Activated naive CD8-positive, alpha-beta T cell treated with anti-CD3 and anti-CD28 coated beads, Interleukin-2, amount 10 ng/mL, durations not matched to agents 7 days and 5 days (primary cell): ENCODE results near the gene NAA40. TPM values are rescaled to one million over a fixed set of nuclear protein-coding genes. Genes with fewer than 3 reads are reported as not detected.

Experiments used
- ATAC-seq: fragments of 150-1000 bp; cut with Tn5 transposase; one replicate; pipeline ENCODE4 v1.10.0; 2021; ENCODE audit warnings: low read depth, moderate library complexity
- POLR2A ChIA-PET: fragments of 350-600 bp; sonication (Branson Sonifier 250); formaldehyde crosslinking; loops from one replicate; lab custom pipeline; 2021; ENCODE audit warnings: antibody characterized with exemption; lab: Charles Lee
- DNase-seq: peaks from one replicate; pipeline ENCODE4 v3.0.0; 2021
- H3K27ac Mint-ChIP-seq: one replicate; pipeline ENCODE4 v1.8.0; 2022; ENCODE audit warnings: mild to moderate bottlenecking, mixed read lengths
- H3K27me3 Mint-ChIP-seq: one replicate; pipeline ENCODE4 v1.8.0; 2022; ENCODE audit warnings: mild to moderate bottlenecking, moderate library complexity, mixed read lengths
- H3K36me3 Mint-ChIP-seq: one replicate; pipeline ENCODE4 v1.8.0; 2021; ENCODE audit warnings: mild to moderate bottlenecking, mixed read lengths
- H3K4me1 Mint-ChIP-seq: one replicate; pipeline ENCODE4 v1.8.0; 2021; ENCODE audit warnings: mixed read lengths
- H3K4me3 Mint-ChIP-seq: one replicate; pipeline ENCODE4 v1.8.0; 2022; ENCODE audit warnings: mild to moderate bottlenecking, moderate library complexity, mixed read lengths
- H3K9me3 Mint-ChIP-seq: one replicate; pipeline ENCODE4 v1.8.0; 2021; ENCODE audit warnings: mixed read lengths
- total RNA-seq, 2 experiments: library from RNA; stranded (reverse); gene quantifications; one replicate each; pipeline ENCODE4 v1.2.3, GENCODE V29; 2021

The NAA40 gene
- total RNA-seq, 2 experiments from 2014 or later = 39.1 to 39.7 TPM

DNA sequence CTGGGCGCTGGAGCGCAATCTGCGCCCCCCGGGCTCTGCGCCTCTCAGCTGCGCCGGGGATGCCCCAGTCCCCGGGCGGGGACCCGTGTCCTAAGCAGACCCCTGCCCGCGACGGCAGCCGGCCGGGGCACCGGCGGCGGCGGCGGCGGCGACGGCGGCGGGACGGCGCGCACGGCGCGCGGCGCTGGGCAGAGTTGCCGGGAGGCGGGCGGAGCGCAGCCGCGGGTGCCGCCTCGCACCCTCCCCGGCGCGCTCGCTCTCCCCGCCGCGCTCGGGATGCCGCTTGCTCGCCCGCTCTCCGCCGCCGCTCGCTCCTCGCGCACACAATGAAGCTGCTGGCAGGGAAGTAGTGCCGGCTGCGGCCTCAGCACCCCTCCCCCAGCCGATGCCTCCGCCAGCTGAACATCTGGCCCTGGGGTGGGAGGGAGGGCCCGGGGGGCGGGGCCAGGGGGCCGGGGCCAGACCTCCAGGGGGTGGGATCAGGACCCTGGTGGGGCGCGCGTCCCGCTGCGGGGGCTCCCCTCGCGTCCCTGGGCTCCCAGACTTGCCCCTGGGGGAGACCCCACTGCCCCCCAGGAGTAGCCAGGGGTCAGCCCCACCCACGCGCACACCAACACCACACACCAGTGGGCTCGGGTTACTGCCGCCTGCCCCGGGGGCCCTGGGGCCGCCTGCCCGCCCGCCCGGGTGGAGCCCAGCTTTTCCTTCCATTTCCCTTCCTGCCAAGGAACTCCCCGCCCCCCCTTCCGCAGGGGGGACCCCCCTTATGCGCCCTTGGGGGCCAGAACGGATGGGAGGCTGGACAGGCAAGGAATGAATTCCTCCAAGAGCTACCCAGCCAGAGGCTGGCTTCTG is 21.7 kb upstream of the NAA40 start, which contains the start of gene RCOR2:
RCOR2 (minus strand) TSS at position 328 of the 855 bp plus-strand sequence. CDS start 708 bp downstream, outside the sequence.
- H3K27me3 Mint-ChIP-seq = peaks cover 9% of the 10 kb centered on the region
- POLR2A ChIA-PET = interaction anchor here (0.5 to 1.7 kb wide), 4 partner anchors 25 to 1046 kb away, joined by 3 to 4 read pairs (median 3); no protein-coding TSS in a partner anchor
- H3K36me3 Mint-ChIP-seq = no peaks in the 10 kb centered on the region
- DNase-seq (peak; percentile 76), ATAC-seq (peak; percentile 73)
- H3K9me3 Mint-ChIP-seq = no peaks in the 10 kb centered on the region
- peaks cover 8% of the 10 kb centered on the region for H3K4me1 Mint-ChIP-seq
- peak within 1 kb of the TSS; percentile 85 for H3K4me3 Mint-ChIP-seq
- H3K27ac Mint-ChIP-seq = peak within 1 kb of the TSS; percentile 61

DNA sequence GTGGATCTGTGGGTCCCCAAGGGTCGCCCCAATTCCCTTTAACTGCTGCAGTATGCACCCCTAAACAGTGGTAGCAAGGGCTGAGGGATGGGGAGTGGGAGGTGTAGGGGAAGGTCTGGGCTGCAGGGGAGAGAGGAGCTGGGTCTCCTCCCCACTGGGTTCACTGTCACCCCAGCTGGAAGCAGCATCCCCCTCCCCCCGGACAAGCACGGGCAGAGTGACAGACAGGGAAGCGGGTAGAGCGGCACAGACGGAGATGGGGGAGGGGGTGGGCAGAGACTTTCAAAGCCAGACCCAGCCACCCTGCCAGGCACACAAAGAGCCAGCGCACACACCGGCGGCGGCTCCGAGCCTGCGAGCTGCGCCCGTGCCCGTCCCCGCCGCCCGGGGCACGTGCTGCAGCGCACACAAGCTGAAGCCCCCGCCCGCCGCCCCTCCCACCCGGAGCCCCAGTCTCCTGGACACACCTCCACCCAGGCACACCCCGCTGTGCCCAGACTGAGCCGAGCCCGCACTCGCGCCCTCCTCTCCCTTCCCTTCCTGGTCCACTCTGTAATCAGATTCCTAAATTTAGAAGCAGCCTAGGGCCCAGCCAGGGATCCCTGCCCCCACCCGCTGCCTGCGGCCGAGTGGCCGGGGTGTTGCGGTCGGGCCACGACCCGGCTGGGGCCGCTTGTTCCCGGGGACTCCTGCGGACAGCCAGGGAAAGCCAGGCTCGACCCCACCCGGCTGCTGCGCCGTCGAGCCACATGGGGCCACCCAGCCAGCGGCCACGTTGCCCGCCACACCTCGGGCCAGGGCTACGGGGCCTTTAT is 20.9 kb upstream of the NAA40 start:
- Mint-ChIP-seq H3K27ac (peak overlapping the region; percentile 61), H3K27me3 (peaks cover 16% of the 10 kb centered on the region), H3K9me3 (no peaks in the 10 kb centered on the region), H3K36me3 (no peaks in the 10 kb centered on the region), H3K4me3 (peak overlapping the region; percentile 69), H3K4me1 (peaks cover 8% of the 10 kb centered on the region)
- DNase-seq (no peak), ATAC-seq (no peak)
- POLR2A ChIA-PET = interaction anchor here (0.5 to 1.7 kb wide), 4 partner anchors 26 to 1047 kb away, joined by 3 to 4 read pairs (median 3); no protein-coding TSS in a partner anchor

DNA sequence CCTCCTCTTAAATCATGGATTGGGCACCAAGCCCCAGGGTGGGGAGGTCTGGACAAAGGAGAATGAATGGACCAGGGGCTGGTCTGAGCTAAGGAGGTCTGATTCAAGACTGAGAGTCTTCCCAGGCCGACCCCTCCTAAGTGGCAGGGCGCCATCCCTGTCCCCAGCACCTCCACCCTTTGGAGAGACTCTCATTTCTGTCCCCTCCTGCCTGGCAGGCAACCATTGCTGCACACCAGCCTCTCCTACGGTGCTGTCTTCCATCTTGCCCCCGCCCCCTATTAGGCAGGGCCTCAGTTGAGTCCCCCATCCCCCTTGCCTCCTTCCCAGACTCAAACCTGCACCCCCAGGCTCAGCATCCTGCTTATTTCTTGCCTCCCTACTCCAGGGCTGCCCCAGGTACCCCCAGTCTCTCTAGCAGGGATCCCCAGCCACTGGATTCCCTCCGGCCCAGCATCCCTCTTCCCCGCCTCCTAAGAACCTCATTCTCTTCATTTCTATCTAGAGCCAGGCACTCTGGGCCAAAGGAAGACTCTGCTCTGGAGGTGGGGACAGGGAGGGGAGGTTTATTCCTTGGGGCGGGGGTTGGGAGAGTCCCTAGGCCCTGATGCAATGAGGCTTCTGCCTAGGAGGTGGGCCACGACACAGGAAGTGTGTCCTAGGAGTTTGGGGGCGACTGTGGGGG is 20.2 kb upstream of the NAA40 start:
- peaks cover 8% of the 10 kb centered on the region for H3K4me1 Mint-ChIP-seq
- H3K27ac Mint-ChIP-seq = no peak overlapping the region
- POLR2A ChIA-PET = interaction anchor here (0.8 to 1.7 kb wide), 2 partner anchors 27 to 44 kb away, joined by 3 to 4 read pairs; no protein-coding TSS in a partner anchor
- H3K27me3 Mint-ChIP-seq = peaks cover 18% of the 10 kb centered on the region
- DNase-seq = no peak
- ATAC-seq = no peak
- peak overlapping the region; percentile 56 for H3K4me3 Mint-ChIP-seq
- H3K36me3 Mint-ChIP-seq = no peaks in the 10 kb centered on the region
- no peaks in the 10 kb centered on the region for H3K9me3 Mint-ChIP-seq

DNA sequence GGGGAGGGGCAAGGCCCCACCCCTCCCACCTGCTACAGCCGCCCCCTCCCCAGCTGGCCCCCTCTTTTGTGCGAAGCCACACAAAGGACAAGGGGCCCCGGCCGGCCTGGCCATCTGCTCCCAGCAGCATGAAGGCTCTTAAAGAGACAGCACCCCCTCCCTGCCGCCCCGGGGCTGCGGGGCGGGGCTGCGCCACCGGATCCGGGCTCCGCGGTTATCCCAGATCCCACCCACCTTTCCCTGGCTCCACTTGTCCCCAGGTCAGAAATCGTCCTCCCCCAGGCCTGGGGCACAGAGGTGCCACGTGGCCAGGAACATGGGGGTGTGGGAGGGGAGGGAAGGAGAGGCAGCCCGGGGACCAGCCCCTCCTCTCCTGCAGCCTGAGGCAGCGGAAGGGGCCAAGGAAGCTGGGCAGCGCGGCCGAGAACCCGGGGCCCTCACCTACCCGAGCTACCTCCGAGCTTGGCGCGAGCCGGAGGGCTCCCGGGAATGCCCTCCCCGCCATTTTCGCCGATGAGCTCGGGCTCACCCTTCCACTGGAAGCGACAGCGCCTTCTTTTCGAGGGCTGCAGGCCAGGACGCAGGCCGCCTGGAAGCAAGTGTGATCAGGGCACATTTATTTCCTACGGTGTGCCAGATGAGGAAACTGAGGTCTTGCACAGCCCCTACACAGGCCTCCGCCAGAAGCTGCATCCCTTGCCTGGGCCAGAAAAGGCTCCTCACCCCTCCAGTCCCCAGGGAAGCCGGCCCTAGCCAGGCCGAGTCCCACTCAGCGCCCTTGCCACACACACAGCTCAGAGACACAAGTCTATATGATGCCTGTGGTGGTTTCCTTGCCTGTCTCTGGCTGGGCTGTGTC is 19.3 kb upstream of the NAA40 start:
- Mint-ChIP-seq H3K27ac (no peak overlapping the region), H3K27me3 (peaks cover 23% of the 10 kb centered on the region), H3K36me3 (no peaks in the 10 kb centered on the region), H3K9me3 (no peaks in the 10 kb centered on the region), H3K4me3 (no peak overlapping the region), H3K4me1 (peaks cover 8% of the 10 kb centered on the region)
- ATAC-seq (no peak), DNase-seq (no peak)
- POLR2A ChIA-PET = interaction anchor here (0.8 kb wide), 1 partner anchor 44 kb away, joined by 3 read pairs; no protein-coding TSS in a partner anchor

DNA sequence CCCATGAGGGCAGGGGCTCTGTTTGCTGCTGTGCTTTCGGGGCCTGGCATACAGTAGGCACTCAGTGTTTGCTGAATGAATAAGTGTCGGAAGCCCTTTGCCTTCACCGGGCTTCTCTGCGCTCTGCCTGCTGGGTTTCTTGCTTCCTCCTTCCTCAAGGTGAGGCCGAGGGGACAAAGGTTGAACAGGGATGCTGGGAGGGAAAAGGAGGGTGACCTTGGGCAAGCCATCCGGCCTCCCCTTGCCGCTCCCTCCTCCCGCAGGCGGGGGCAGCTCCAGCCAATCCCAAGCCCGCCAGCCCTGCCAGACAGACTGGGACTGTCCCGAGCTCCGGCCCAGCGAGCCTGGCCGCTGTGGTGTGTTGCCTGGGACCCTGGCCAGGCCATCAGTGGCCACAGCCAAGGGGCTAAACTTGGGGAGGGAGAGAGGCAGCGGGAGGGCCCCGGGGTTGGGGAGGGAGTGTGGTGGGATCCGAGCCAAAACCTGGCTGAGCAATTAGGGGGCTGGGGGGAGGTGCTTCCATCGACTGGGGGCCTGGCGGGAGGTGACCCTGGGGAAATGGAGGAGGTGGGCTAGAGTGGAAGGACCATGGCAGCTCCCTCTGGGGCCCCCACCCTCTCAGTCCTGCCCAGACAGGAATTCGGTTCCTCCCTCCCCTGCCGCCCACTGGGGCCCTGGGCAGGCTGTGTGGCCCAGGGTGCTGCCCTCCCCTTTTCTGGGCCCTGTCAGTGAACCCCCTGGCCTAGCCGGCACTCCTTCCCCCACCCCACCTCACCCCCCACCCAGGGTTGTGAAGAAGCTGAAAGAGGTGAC is 18.5 kb upstream of the NAA40 start:
- no peaks in the 10 kb centered on the region for H3K36me3 Mint-ChIP-seq
- no peak for DNase-seq
- H3K4me1 Mint-ChIP-seq = peaks cover 8% of the 10 kb centered on the region
- no peak overlapping the region for H3K4me3 Mint-ChIP-seq
- no peak overlapping the region for H3K27ac Mint-ChIP-seq
- no peak for ATAC-seq
- no peaks in the 10 kb centered on the region for H3K9me3 Mint-ChIP-seq
- POLR2A ChIA-PET = no interaction called here
- H3K27me3 Mint-ChIP-seq = peaks cover 23% of the 10 kb centered on the region

DNA sequence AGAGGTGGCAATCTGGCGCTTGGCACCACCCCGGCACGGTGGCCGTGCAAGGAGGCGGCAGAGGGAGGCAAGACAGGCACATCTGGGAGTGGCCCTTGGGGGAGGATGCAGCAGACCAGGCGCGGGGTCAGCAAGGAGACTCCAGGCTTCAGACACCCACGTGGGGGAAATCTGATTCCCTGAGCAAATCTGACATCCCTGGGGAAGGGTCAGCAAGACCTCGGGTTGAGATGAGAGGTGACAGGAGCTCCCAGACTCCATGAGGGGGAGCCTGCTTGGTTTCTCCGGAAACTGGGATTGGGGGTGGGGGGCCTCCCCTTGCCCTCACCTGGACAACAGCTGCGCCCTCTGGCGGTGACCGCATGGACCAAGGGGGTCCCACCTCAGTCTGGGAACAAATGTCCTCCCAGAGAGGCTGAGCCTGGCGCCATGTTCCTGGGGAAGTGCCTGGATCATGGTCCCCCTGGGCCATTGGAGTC is 17.8 kb upstream of the NAA40 start:
- no peak overlapping the region for H3K27ac Mint-ChIP-seq
- H3K36me3 Mint-ChIP-seq = no peaks in the 10 kb centered on the region
- H3K27me3 Mint-ChIP-seq = peaks cover 23% of the 10 kb centered on the region
- POLR2A ChIA-PET = no interaction called here
- no peak overlapping the region for H3K4me3 Mint-ChIP-seq
- H3K9me3 Mint-ChIP-seq = no peaks in the 10 kb centered on the region
- ATAC-seq (no peak), DNase-seq (no peak)
- H3K4me1 Mint-ChIP-seq = peaks cover 8% of the 10 kb centered on the region

DNA sequence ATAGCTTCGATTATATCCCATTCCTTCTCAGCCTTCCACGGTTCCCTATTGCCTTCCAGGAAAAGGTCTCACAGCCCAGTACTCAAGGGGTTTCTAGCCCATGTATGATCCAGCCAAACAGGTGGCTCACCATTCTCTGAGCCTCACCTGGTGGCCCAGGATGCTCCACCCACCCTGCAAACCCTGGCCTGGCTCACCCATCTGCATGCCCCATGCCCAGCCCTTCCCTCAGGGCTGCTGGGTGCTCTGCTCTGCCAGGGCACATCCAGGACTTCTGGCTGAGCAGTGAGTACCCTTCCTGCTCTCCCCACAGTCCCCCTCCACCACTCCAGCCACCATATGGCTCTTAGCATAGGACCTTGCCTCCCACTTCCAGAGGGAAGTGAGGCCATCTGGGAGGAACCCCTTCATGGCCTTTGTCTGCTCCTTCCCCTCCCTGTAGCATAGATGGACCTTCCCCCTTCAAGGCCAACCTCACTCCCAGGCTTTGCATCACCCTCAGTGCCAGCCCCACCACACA is 16.1 kb upstream of the NAA40 start:
- peaks cover 4% of the 10 kb centered on the region for H3K4me1 Mint-ChIP-seq
- H3K27me3 Mint-ChIP-seq = peaks cover 20% of the 10 kb centered on the region
- H3K27ac Mint-ChIP-seq = no peak overlapping the region
- no peak for ATAC-seq
- H3K4me3 Mint-ChIP-seq = no peak overlapping the region
- POLR2A ChIA-PET = no interaction called here
- H3K9me3 Mint-ChIP-seq = no peaks in the 10 kb centered on the region
- no peaks in the 10 kb centered on the region for H3K36me3 Mint-ChIP-seq
- no peak for DNase-seq

DNA sequence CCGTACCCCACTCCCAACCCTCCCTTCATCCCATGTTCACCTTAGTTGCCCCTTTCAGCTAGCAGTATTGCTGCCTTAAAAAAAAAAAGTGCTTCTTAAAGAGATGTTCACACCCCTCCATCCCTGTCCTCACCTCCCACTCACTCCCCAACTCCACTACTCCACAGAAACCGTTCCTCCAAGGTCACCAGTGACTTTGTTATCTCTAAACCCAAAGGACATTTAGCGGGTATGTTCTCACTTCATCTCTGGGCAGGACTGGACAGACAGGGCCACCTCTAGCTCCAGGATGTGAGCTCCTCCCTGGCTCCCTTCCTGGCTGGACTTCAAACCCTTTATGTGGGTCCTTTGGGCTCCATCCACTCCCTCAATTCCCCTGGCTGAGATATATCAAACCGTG is 15.5 kb upstream of the NAA40 start:
- Mint-ChIP-seq H3K27me3 (peaks cover 20% of the 10 kb centered on the region), H3K4me3 (no peak overlapping the region), H3K36me3 (no peaks in the 10 kb centered on the region), H3K4me1 (peaks cover 4% of the 10 kb centered on the region), H3K9me3 (no peaks in the 10 kb centered on the region), H3K27ac (no peak overlapping the region)
- POLR2A ChIA-PET = no interaction called here
- DNase-seq (no peak), ATAC-seq (no peak)

DNA sequence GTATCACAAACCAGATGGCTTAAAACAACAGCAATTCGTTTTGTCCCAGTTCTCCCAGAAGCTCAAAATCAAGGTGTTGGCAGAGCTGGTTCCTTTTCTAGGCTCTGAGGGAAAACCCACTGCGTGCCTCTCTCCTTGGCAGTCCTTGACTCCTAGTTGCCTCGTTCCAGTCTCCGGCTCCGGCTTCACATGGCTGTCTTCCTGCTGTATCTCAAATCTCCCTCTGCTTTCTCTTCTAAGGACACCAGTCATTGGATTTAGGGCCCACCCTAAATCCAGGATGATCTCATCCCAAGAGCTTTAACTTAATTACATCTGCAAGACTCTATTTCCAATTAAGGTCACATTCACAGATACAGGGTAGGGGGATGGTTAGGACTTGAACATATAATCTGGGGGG is 9.2 kb upstream of the NAA40 start:
- no peak overlapping the region for H3K27ac Mint-ChIP-seq
- no peaks in the 10 kb centered on the region for H3K36me3 Mint-ChIP-seq
- POLR2A ChIA-PET = no interaction called here
- ATAC-seq (no peak), DNase-seq (no peak)
- no peaks in the 10 kb centered on the region for H3K9me3 Mint-ChIP-seq
- no peaks in the 10 kb centered on the region for H3K4me1 Mint-ChIP-seq
- H3K4me3 Mint-ChIP-seq = no peak overlapping the region
- peaks cover 2% of the 10 kb centered on the region for H3K27me3 Mint-ChIP-seq

DNA sequence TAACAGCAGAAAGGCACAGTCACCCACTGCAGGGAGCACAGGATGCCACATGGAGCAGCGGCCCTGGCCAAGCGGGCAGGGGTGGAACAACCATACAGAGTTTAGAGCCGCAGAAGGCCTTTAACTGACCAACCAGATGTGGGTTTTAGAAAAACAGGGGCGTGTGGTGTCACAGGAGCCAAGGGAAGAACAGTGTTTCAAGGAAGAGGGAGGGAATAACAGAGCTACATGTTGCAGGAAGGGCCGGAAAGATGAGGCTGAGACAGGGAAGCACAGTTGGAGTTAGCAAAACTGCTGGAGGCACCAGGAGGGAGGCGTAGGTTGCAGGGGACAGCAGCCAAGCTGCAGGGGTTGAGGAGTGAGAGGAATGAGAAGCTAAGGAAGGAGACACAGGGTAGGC is 7.8 kb upstream of the NAA40 start:
- Mint-ChIP-seq H3K36me3 (no peaks in the 10 kb centered on the region), H3K9me3 (no peaks in the 10 kb centered on the region), H3K27me3 (peaks cover 2% of the 10 kb centered on the region), H3K4me3 (no peak overlapping the region), H3K4me1 (no peaks in the 10 kb centered on the region), H3K27ac (no peak overlapping the region)
- ATAC-seq (no peak), DNase-seq (no peak)
- POLR2A ChIA-PET = no interaction called here

DNA sequence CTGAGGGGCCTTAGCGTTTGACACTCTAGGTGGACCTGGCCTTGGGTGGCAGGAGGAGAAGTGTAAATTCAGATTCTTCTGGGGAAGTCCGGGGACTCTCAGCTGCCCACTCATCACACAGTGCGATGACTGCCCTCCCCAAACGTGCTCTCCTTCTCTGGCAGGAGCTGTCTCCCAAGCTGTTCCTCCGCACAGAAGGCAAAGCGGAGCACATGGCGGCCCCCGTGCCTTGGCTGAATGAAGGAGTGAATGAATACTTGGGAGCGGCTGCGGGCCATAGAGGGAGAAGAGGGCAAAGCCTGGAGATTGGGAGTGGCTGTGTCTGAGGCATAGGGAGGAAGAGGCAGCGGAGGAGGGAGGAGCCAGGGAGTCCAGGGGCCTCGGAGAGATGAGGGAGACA is 6.9 kb upstream of the NAA40 start:
- no peak overlapping the region for H3K27ac Mint-ChIP-seq
- ATAC-seq = no peak
- H3K36me3 Mint-ChIP-seq = no peaks in the 10 kb centered on the region
- no peak for DNase-seq
- H3K9me3 Mint-ChIP-seq = no peaks in the 10 kb centered on the region
- no peaks in the 10 kb centered on the region for H3K4me1 Mint-ChIP-seq
- H3K4me3 Mint-ChIP-seq = no peak overlapping the region
- H3K27me3 Mint-ChIP-seq = peaks cover 2% of the 10 kb centered on the region
- POLR2A ChIA-PET = no interaction called here
